Testis (tissue), 3 donors: ENCODE results near the gene MTURN. TPM values are rescaled to one million over a fixed set of nuclear protein-coding genes. Genes with fewer than 3 reads are reported as not detected.

Experiments used
- DNase-seq: peaks from one replicate; pipeline ENCODE4 v3.0.0-alpha.2; 2019
- H3K27ac ChIP-seq, 2 donors: fragments of 200-600 bp; sonication (generic); one replicate each; pipeline ENCODE4 v1.5.1; 2019
- H3K27me3 ChIP-seq: fragments of 200-600 bp; sonication (generic); one replicate; pipeline ENCODE4 v1.5.1; 2019
- H3K36me3 ChIP-seq: fragments of 200-600 bp; sonication (generic); one replicate; pipeline ENCODE4 v1.5.1; 2017; ENCODE audit warnings: low read depth; ENCODE audit errors: missing control alignments
- H3K4me1 ChIP-seq: fragments of 200-600 bp; sonication (generic); one replicate; pipeline ENCODE4 v1.5.1; 2019
- H3K4me3 ChIP-seq, 2 donors: fragments of 200-600 bp; sonication (generic); one replicate each; pipeline ENCODE4 v1.5.1; 2017 to 2019
- H3K9me3 ChIP-seq: fragments of 200-600 bp; sonication (generic); one replicate; pipeline ENCODE4 v1.5.1; 2017
- CTCF ChIP-seq, 3 experiments: fragments of 450-650 bp in 2 of 3; fragments of 200-600 bp in 1 of 3; sonication (generic) in 1 of 3; IDR thresholded peaks; one replicate each; pipeline ENCODE4 v1.5.1; 2016 to 2019; ENCODE audit warnings: antibody characterized with exemption in 3 of 3, mild to moderate bottlenecking in 2 of 3, moderate library complexity in 1 of 3
- POLR2A ChIP-seq: fragments of 450-650 bp; IDR thresholded peaks from one replicate; pipeline ENCODE4 v1.6.1; 2017; ENCODE audit warnings: antibody characterized with exemption, mild to moderate bottlenecking, moderate library complexity
- WGBS, 2 donors: methylation state at CpG; one replicate each; pipeline ENCODE4 v1.1.5; 2018; 5-methylcytosine and 5-hydroxymethylcytosine counted together
- intact Hi-C: fragments of 100-400 bp; cut with DNase I; formaldehyde crosslinking; loops from one replicate; pipeline ENCODE4 v1.15.1; 2023; ENCODE audit warnings: low total_unique reads
- polyA plus RNA-seq: library from polyadenylated mRNA; stranded (reverse); fragments of 350-450 nt; fragmentation: Illumina TruSeq; extraction: RNeasy Lipid Tissue Mini Kit (QIAGEN cat#74804); gene quantifications from one replicate; pipeline ENCODE4 v1.2.3, GENCODE V29; 2014; ENCODE audit warnings: low read depth, low replicate concordance; ENCODE audit not compliant: insufficient read depth
- total RNA-seq, 2 donors: library from RNA; depleted of rRNA; stranded (reverse); fragments of >200 nt; gene quantifications; one replicate each; pipeline ENCODE4 v1.2.3, GENCODE V29; 2016

The MTURN gene
- total and polyA plus RNA-seq, 3 donors from 2014 or later = 17.3 to 25.6 (median 19.3) TPM

GRCh38 chr7:30169579-30169978 lies 34.8 kb downstream of the MTURN start:
- Histone ChIP-seq H3K27me3 (no peaks in the 10 kb centered on the region), H3K27ac (no peak overlapping the region), H3K4me1 (peaks cover 14% of the 10 kb centered on the region), H3K36me3 (no peaks in the 10 kb centered on the region), H3K4me3 (no peak overlapping the region), H3K9me3 (no peaks in the 10 kb centered on the region)
- intact Hi-C loops = no loop called here
- 84 to 93% methylated on average over 2 of the region's 2 CpGs for WGBS, 2 donors
- DNase-seq = no peak
- TF ChIP-seq POLR2A (no peak), CTCF (IDR thresholded peaks at IDR 0.05) (no peak)

GRCh38 chr7:30170476-30171205 lies 35.9 kb downstream of the MTURN start:
- H3K27me3 ChIP-seq = no peaks in the 10 kb centered on the region
- no peaks in the 10 kb centered on the region for H3K9me3 ChIP-seq
- intact Hi-C loops = no loop called here
- H3K4me1 ChIP-seq = peaks cover 14% of the 10 kb centered on the region
- no peak for TF ChIP-seq CTCF (IDR thresholded peaks at IDR 0.05)
- TF ChIP-seq POLR2A = no peak
- no peak overlapping the region for H3K27ac ChIP-seq
- 85 to 88% methylated on average over 6 of the region's 6 CpGs for WGBS, 2 donors
- DNase-seq = no peak
- no peak overlapping the region for H3K4me3 ChIP-seq
- H3K36me3 ChIP-seq = no peaks in the 10 kb centered on the region

GRCh38 chr7:30171766-30172447 lies 37.1 kb downstream of the MTURN start:
- intact Hi-C loops = no loop called here
- 94 to 96% methylated on average over 9 of the region's 9 CpGs for WGBS, 2 donors
- H3K4me3 ChIP-seq = no peak overlapping the region

GRCh38 chr7:30172451-30172850 lies 37.7 kb downstream of the MTURN start:
- Histone ChIP-seq H3K4me1 (peaks cover 14% of the 10 kb centered on the region), H3K9me3 (no peaks in the 10 kb centered on the region), H3K27me3 (no peaks in the 10 kb centered on the region), H3K36me3 (no peaks in the 10 kb centered on the region), H3K4me3 (no peak overlapping the region), H3K27ac (no peak overlapping the region)
- TF ChIP-seq POLR2A = no peak
- TF ChIP-seq CTCF (IDR thresholded peaks at IDR 0.05) = no peak
- DNase-seq = no peak
- WGBS, 2 donors = 84 to 86% methylated on average over 3 of the region's 3 CpGs
- intact Hi-C loops = no loop called here

More at GRCh38 chr7:30171766-30172447, 37.1 kb downstream of the MTURN start:
- no peaks in the 10 kb centered on the region for H3K27me3 ChIP-seq
- H3K36me3 ChIP-seq = no peaks in the 10 kb centered on the region
- TF ChIP-seq POLR2A = no peak
- no peak for TF ChIP-seq CTCF (IDR thresholded peaks at IDR 0.05)
- no peak overlapping the region for H3K27ac ChIP-seq
- no peaks in the 10 kb centered on the region for H3K9me3 ChIP-seq
- DNase-seq = no peak
- H3K4me1 ChIP-seq = peaks cover 14% of the 10 kb centered on the region
